B cell (primary cell): Measurements from ENCODE around the gene TMBIM4. TPM values are rescaled to one million over a fixed set of nuclear protein-coding genes. Genes with fewer than 3 reads are reported as not detected.

ENCODE experiments used
- ATAC-seq: fragments of 200-7000 bp; cut with Tn5 transposase; one replicate; pipeline ENCODE4 v1.10.0; 2021; ENCODE audit warnings: low read depth, mild to moderate bottlenecking, moderate number of reproducible peaks, moderate library complexity
- CTCF ChIA-PET: fragments of 350-600 bp; sonication (Branson Sonifier 250); formaldehyde crosslinking; loops from one replicate; lab custom pipeline; 2021; ENCODE audit warnings: antibody characterized with exemption, inconsistent platforms; lab: Charles Lee
- POLR2A ChIA-PET: fragments of 350-600 bp; sonication (Branson Sonifier 250); formaldehyde crosslinking; loops from one replicate; lab custom pipeline; 2021; ENCODE audit warnings: antibody characterized with exemption; lab: Charles Lee
- DNase-seq: peaks from one replicate; pipeline ENCODE4 v3.0.0; 2013
- H2AFZ ChIP-seq: 2 replicates; pipeline ENCODE4 v1.6.1; 2012; ENCODE audit warnings: mild to moderate bottlenecking, low read depth, low read length; ENCODE audit not compliant: insufficient read depth, poor library complexity, severe bottlenecking
- H3K27ac ChIP-seq, 2 donors: 1 replicate in 1 of 2; 2 replicates in 1 of 2; pipeline ENCODE4 v1.5.1; 2012 to 2013; ENCODE audit warnings: low read length in 2 of 2, mild to moderate bottlenecking in 2 of 2, moderate library complexity in 1 of 2
- H3K27me3 ChIP-seq, 4 experiments: fragments of 200-600 bp in 1 of 4; sonication (generic) in 1 of 4; replicated peaks in 1 of 4; 1 replicate in 2 of 4; 2 replicates in 2 of 4; pipeline versions ENCODE4 v1.6.1 to v1.7.0; 2013 to 2016; ENCODE audit warnings: low read length in 3 of 4, mild to moderate bottlenecking in 2 of 4, mixed read lengths in 1 of 4, moderate library complexity in 1 of 4; ENCODE audit not compliant: insufficient read depth in 4 of 4, control insufficient read depth in 3 of 4; ENCODE audit errors: control extremely low read depth in 1 of 4
- H3K36me3 ChIP-seq, 2 experiments: replicated peaks in 1 of 2; 1 replicate in 1 of 2; 2 replicates in 1 of 2; pipeline versions ENCODE4 v1.6.1 to v1.7.1; 2013; ENCODE audit warnings: low read length in 1 of 2; ENCODE audit not compliant: insufficient read depth in 2 of 2, control insufficient read depth in 1 of 2; ENCODE audit errors: control extremely low read depth in 1 of 2, extremely low read depth in 1 of 2
- H3K4me1 ChIP-seq, 2 donors: fragments of 200-600 bp in 1 of 2; sonication (generic) in 1 of 2; 1 replicate in 1 of 2; 2 replicates in 1 of 2; pipeline versions ENCODE4 v1.5.1 to v1.6.1; 2013 to 2017; ENCODE audit warnings: low read length in 2 of 2; ENCODE audit not compliant: control insufficient read depth in 2 of 2, insufficient read depth in 2 of 2
- H3K4me2 ChIP-seq: replicated peaks from 2 replicates; pipeline ENCODE3; 2012; ENCODE audit warnings: mild to moderate bottlenecking, low read depth, low read length; ENCODE audit not compliant: poor library complexity, severe bottlenecking
- H3K4me3 ChIP-seq, 5 experiments: fragments of 200-600 bp in 1 of 5; sonication (generic) in 1 of 5; 1 replicate in 3 of 5; 2 replicates in 2 of 5; pipeline versions ENCODE4 v1.5.1 to v1.7.0; 2011 to 2016; ENCODE audit warnings: low read length in 4 of 5, mild to moderate bottlenecking in 4 of 5, low read depth in 2 of 5, control low read depth in 1 of 5, moderate library complexity in 1 of 5; ENCODE audit not compliant: insufficient read depth in 1 of 5; ENCODE audit errors: control extremely low read depth in 1 of 5, extremely low read depth in 1 of 5
- H3K79me2 ChIP-seq: fragments of 200-600 bp; sonication (generic); one replicate; pipeline ENCODE4 v1.6.0; 2016; ENCODE audit warnings: low read length; ENCODE audit not compliant: control insufficient read depth, insufficient read depth
- H3K9ac ChIP-seq: fragments of 200-600 bp; sonication (generic); 2 replicates; pipeline ENCODE4 v1.6.1; 2017; ENCODE audit warnings: mild to moderate bottlenecking, low read length, moderate library complexity
- H3K9me3 ChIP-seq, 3 donors: one replicate each; pipeline versions ENCODE4 v1.6.1 to v1.7.1; 2013; ENCODE audit warnings: low read length in 2 of 3; ENCODE audit not compliant: control insufficient read depth in 2 of 3, insufficient read depth in 1 of 3; ENCODE audit errors: control extremely low read depth in 1 of 3
- H4K20me1 ChIP-seq: 2 replicates; pipeline ENCODE4 v1.6.0; 2012; ENCODE audit warnings: mild to moderate bottlenecking, low read length; ENCODE audit not compliant: insufficient read depth, control insufficient read depth, poor library complexity, severe bottlenecking
- H3K27ac Mint-ChIP-seq: one replicate; pipeline ENCODE4 v1.8.0; 2021; ENCODE audit warnings: mixed read lengths
- H3K27me3 Mint-ChIP-seq: one replicate; pipeline ENCODE4 v1.8.0; 2021; ENCODE audit warnings: mixed read lengths
- H3K4me1 Mint-ChIP-seq: one replicate; pipeline ENCODE4 v1.8.0; 2021; ENCODE audit warnings: mixed read lengths
- H3K4me3 Mint-ChIP-seq: one replicate; pipeline ENCODE4 v1.8.0; 2021; ENCODE audit warnings: mixed read lengths
- H3K9me3 Mint-ChIP-seq: one replicate; pipeline ENCODE4 v1.8.0; 2022; ENCODE audit warnings: mixed read lengths; ENCODE audit not compliant: insufficient read depth
- EZH2 ChIP-seq: IDR thresholded peaks from 2 replicates; pipeline ENCODE4 v1.6.1; 2012; ENCODE audit warnings: borderline replicate concordance, low read depth, mild to moderate bottlenecking, moderate library complexity, low read length; ENCODE audit not compliant: insufficient read depth, poor library complexity, severe bottlenecking
- WGBS: methylation state at CpG from one replicate; pipeline ENCODE4 v1.1.5; 2013; ENCODE audit warnings: missing lambda C conversion rate; ENCODE audit not compliant: insufficient coverage; 5-methylcytosine and 5-hydroxymethylcytosine counted together
- intact Hi-C: fragments of 100-400 bp; cut with micrococcal nuclease; formaldehyde crosslinking; loops from one replicate; pipeline ENCODE4 v1.10.0; 2022
- polyA plus RNA-seq: library from polyadenylated mRNA; depleted of rRNA; stranded (reverse); fragments of >200 nt; gene quantifications from 2 replicates; pipeline ENCODE4 v1.2.3, GENCODE V29; 2012
- total RNA-seq, 2 donors: library from RNA; stranded (reverse); fragments of 120-200 nt in 1 of 2; gene quantifications; 1 replicate in 1 of 2; 2 replicates in 1 of 2; pipeline versions ENCODE4 v1.2.3 to v1.2.4, GENCODE V29; 2013 to 2022
- TF ChIP-seq, protein P1 (sequence below): fragments of 200-600 bp; IDR thresholded peaks from one replicate; pipeline ENCODE4 v1.8.0; 2022; ENCODE audit warnings: antibody characterized with exemption, mild to moderate bottlenecking

Gene TMBIM4
- total and polyA plus RNA-seq, 2 donors (not counting 1 experiment from before 2014, with no cell fraction given): 85.1 to 88.1 TPM

- DNase-seq (peak; percentile 90), ATAC-seq (peak; percentile 90)
- Histone ChIP-seq H3K4me2 (peak within 1 kb of the TSS; percentile 86), H3K4me3 (peak within 1 kb of the TSS; percentile 72 to 100 (median 96)), H3K9me3 (no peaks in the 10 kb centered on the region), H3K27ac (peak within 1 kb of the TSS; percentile 82 to 84), H3K27me3 (no peaks in the 10 kb centered on the region), H3K4me1 (peaks cover 17 to 20% of the 10 kb centered on the region in 2 donors), H2AFZ (peak within 1 kb of the TSS; percentile 85), H4K20me1 (no peaks in the 10 kb centered on the region), H3K79me2 (peaks cover 23% of the 10 kb centered on the region), H3K9ac (peak within 1 kb of the TSS; percentile 88), H3K36me3 (peaks cover 2 to 22% of the 10 kb centered on the region in 2 experiments)
- ChIA-PET POLR2A (interaction anchor here (0.8 to 2.0 kb wide), 4 partner anchors 39 to 1138 kb away, joined by 3 to 23 read pairs (median 9); partner anchors contain the start of genes CAND1, HELB, LEMD3 and TMBIM4), CTCF (interaction anchor here (0.7 to 2.1 kb wide), 4 partner anchors 9 to 1239 kb away, joined by 3 to 11 read pairs (median 3); partner anchors contain the start of gene TMBIM4)
- WGBS: under 1% methylated on average over 46 of the region's 49 CpGs
- no peak for TF ChIP-seq EZH2
- TF ChIP-seq, protein P1, sequence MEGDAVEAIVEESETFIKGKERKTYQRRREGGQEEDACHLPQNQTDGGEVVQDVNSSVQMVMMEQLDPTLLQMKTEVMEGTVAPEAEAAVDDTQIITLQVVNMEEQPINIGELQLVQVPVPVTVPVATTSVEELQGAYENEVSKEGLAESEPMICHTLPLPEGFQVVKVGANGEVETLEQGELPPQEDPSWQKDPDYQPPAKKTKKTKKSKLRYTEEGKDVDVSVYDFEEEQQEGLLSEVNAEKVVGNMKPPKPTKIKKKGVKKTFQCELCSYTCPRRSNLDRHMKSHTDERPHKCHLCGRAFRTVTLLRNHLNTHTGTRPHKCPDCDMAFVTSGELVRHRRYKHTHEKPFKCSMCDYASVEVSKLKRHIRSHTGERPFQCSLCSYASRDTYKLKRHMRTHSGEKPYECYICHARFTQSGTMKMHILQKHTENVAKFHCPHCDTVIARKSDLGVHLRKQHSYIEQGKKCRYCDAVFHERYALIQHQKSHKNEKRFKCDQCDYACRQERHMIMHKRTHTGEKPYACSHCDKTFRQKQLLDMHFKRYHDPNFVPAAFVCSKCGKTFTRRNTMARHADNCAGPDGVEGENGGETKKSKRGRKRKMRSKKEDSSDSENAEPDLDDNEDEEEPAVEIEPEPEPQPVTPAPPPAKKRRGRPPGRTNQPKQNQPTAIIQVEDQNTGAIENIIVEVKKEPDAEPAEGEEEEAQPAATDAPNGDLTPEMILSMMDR: no peak
- Mint-ChIP-seq H3K27me3 (no peaks in the 10 kb centered on the region), H3K4me1 (peaks cover 48% of the 10 kb centered on the region), H3K4me3 (peak within 1 kb of the TSS; percentile 98), H3K9me3 (no peaks in the 10 kb centered on the region), H3K27ac (peak within 1 kb of the TSS; percentile 94)
- intact Hi-C loops: loop anchor here (1.0 to 10.0 kb wide), 7 partner anchors 39 to 1726 kb away; partner anchors contain the start of genes CAND1, GNS, HELB and TMBIM4
Measured at GRCh38 chr12:66130267-66131066, 39.3 kb downstream of the TMBIM4 start, which contains the start of gene LLPH. Gene LLPH (minus strand): TSS chr12:66130750. CDS start chr12:66129106, 1,644 bp downstream.
